B cell (primary cell): ENCODE results near the gene HAP1.

Experiments
- CTCF ChIP-seq: fragments of 200-600 bp; IDR thresholded peaks from one replicate; pipeline ENCODE4 v1.8.0; 2022; ENCODE audit warnings: antibody characterized with exemption, mild to moderate bottlenecking
- EZH2 ChIP-seq: IDR thresholded peaks from 2 replicates; pipeline ENCODE4 v1.6.1; 2012; ENCODE audit warnings: borderline replicate concordance, low read depth, mild to moderate bottlenecking, moderate library complexity, low read length; ENCODE audit not compliant: insufficient read depth, poor library complexity, severe bottlenecking

- TF ChIP-seq CTCF (no peak), EZH2 (no peak)
Observed at GRCh38 chr17:41740506-41740905, 6.1 kb upstream of the HAP1 start.
